IPS DF 6.9 (cell line): Measurements from ENCODE around the gene INCA1.

ENCODE experiments used
- DNase-seq: peaks from one replicate; pipeline ENCODE4 v3.0.0-alpha.2; 2013; ENCODE audit warnings: low read depth, low spot score
- H3K27ac ChIP-seq: one replicate; pipeline ENCODE4 v1.5.1; 2013; ENCODE audit warnings: low read length, control low read depth
- H3K27me3 ChIP-seq: 2 replicates; pipeline ENCODE4 v1.6.1; 2013; ENCODE audit warnings: mild to moderate bottlenecking, low read length; ENCODE audit not compliant: control insufficient read depth, insufficient read depth
- H3K36me3 ChIP-seq: 2 replicates; pipeline ENCODE4 v1.6.1; 2013; ENCODE audit warnings: low read length; ENCODE audit not compliant: control insufficient read depth, insufficient read depth
- H3K4me1 ChIP-seq: 2 replicates; pipeline ENCODE4 v1.6.1; 2013; ENCODE audit warnings: low read length; ENCODE audit not compliant: control insufficient read depth, insufficient read depth
- H3K4me3 ChIP-seq: 2 replicates; pipeline ENCODE4 v1.5.1; 2013; ENCODE audit warnings: mild to moderate bottlenecking, low read length
- H3K9me3 ChIP-seq: 2 replicates; pipeline ENCODE4 v1.6.1; 2013; ENCODE audit warnings: low read length, inconsistent platforms; ENCODE audit not compliant: control insufficient read depth, insufficient read depth
- WGBS: extraction: QIAGEN DNeasy Blood & Tissue Kit; methylation state at CpG from one replicate; pipeline ENCODE4 v1.1.7; 2013; ENCODE audit warnings: mixed read lengths, missing lambda C conversion rate; ENCODE audit not compliant: insufficient read length, insufficient coverage; 5-methylcytosine and 5-hydroxymethylcytosine counted together

INCA1 gene

DNA sequence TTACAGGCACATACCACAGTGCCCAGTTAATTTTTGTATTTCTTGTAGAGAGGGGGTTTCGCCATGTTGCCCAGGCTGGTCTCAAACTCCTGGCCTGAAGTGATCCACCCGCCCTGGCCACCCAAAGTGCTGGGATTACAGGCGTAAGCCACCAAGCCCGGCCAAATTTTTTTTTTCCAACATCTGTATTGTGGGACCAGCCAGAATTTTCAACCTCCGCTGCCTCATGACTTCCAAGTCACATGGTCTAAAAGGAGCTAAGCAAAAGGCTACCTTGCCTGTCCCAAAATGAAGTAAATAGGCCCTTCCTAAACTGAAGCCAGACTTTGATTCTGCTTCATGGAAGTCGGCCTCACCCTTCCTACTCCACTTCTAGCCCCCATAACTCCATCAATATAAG is 25.5 kb downstream of the INCA1 start:
- DNase-seq: no peak
- Histone ChIP-seq H3K4me1 (0 out of 2 replicates have a peak, but pooled peaks cover 2% of the 10 kb centered on the region), H3K27me3 (no peaks in the 10 kb centered on the region; the same call in 1 of the 2 replicates), H3K4me3 (no peak overlapping the region), H3K27ac (no peak overlapping the region), H3K36me3 (0 out of 2 replicates have a peak, but pooled peaks cover 5% of the 10 kb centered on the region), H3K9me3 (no peaks in the 10 kb centered on the region)
- no CpG with 5 or more reads among the region's 6 CpGs for WGBS

DNA sequence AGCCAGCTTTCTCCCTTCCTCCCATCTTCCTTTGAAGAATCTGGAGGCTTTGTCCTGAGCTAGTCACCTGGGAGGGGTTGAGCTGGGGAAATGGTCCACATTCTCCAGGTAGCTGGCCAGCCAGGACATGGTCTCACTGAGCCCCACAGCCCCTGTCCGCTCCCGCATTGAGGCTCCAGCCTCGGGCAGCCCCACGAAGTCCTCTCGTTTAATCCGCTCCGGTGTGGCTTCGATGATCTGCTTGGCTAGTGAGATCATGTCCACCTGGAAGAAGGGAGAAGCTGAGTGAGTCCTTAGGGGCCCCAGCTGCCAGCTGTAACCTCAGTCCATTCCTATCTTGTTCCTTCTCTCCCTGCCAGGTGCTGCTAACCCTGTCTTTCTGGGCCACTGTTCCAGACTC is 27.0 kb downstream of the INCA1 start:
- no CpG with 5 or more reads among the region's 8 CpGs for WGBS
- no peaks in the 10 kb centered on the region; the same call in 1 of the 2 replicates for H3K27me3 ChIP-seq
- H3K36me3 ChIP-seq: 0 out of 2 replicates have a peak, but pooled peaks cover 5% of the 10 kb centered on the region
- no peak for DNase-seq
- H3K9me3 ChIP-seq: no peaks in the 10 kb centered on the region
- H3K4me1 ChIP-seq: 0 out of 2 replicates have a peak, but pooled peaks cover 2% of the 10 kb centered on the region
- no peak overlapping the region for H3K4me3 ChIP-seq
- no peak overlapping the region for H3K27ac ChIP-seq

DNA sequence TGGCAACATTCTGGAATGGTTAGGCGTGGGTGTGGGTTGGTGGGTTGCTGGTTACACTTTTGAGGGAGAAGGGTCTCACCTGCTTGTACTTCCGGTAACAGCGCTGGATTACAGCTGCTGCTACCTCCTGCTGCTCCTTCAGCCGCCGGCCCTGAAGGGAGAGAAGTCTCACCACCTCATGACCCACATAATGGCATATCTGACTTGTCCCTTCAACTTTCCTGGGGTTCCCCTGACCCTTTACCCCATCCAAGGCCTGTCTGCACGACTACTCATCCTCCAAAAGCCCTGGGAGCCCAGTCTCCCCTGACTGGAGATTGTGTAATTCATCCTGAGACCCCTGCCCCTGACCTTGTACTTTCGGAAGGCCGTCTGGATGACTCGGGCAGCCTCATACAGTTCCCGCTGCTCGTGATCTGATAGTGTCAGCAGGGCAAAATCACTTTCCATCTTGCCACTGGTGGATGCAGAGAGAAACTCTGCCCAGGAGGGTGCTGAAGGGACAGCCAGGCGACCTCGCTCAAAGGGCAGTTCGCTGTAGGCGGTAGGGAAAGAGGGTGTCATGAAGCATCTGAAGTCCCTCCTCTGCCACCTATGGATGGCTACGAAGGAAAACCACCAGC is 27.7 kb downstream of the INCA1 start:
- WGBS: no CpG with 5 or more reads among the region's 16 CpGs
- no peaks in the 10 kb centered on the region; the same call in 1 of the 2 replicates for H3K27me3 ChIP-seq
- no peak for DNase-seq
- H3K27ac ChIP-seq: no peak overlapping the region
- H3K9me3 ChIP-seq: no peaks in the 10 kb centered on the region
- 0 out of 2 replicates have a peak, but pooled peaks cover 5% of the 10 kb centered on the region for H3K36me3 ChIP-seq
- H3K4me1 ChIP-seq: 0 out of 2 replicates have a peak, but pooled peaks cover 2% of the 10 kb centered on the region
- no peak overlapping the region; the same call in 1 of the 2 replicates for H3K4me3 ChIP-seq

DNA sequence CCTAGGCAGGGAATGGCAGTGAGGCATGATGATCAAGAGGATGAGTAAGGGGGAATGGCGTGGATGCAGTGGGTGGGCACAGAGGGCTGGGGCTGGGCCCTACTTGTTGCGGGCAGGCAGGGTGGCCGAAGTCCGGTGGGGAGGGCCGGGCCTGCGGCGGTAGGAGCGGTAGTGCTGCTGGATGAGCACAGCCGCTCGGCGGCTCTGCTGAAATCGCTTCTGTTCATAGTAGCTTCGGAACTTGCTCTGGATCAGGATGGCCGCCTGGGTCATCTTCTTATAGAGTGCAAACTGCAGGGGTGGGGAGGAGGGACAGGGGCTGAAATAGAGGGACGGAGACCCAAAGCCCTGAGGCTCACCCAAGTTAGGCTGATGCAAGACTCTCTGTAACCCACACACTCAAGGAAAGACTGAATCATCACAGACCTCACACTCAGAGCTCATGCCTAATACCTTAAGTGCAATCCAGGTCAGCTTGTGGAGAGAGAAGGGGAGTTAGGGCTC is 28.2 kb downstream of the INCA1 start:
- no peak for DNase-seq
- Histone ChIP-seq H3K36me3 (0 out of 2 replicates have a peak, but pooled peaks cover 5% of the 10 kb centered on the region), H3K4me1 (0 out of 2 replicates have a peak, but pooled peaks cover 2% of the 10 kb centered on the region), H3K27ac (no peak overlapping the region), H3K27me3 (no peaks in the 10 kb centered on the region), H3K4me3 (peak overlapping the region; percentile 59; the same call in 1 of the 2 replicates), H3K9me3 (no peaks in the 10 kb centered on the region)
- WGBS: no CpG with 5 or more reads among the region's 15 CpGs

DNA sequence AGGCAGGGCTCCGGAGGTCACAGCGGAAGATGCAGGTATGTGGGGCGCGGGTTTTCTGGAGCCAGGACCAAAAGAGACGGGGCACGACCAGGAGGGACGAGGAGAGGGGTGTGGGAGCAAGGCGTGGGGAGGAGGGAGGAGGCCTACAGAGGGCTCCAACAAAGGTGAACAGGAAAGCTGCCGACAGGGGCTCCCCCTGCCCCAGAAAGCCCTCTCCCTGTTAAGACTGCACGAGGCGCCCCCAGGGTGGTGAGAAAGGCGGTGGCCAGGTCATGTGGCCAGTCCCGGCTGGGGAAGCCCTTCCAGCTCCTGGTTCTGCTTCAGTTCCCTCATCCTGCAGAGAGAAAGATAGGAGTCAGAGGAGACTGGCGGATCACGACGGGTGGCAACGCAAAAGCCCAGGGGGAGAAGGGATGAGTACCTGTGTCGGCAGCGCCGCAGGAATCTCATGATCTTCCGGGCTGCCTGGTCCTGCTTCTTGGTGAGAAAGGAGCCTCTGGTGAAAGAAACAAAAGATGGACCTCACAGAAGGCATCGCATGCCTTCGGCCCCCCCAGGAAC is 28.8 kb downstream of the INCA1 start:
- no CpG with 5 or more reads among the region's 23 CpGs for WGBS
- H3K4me1 ChIP-seq: 0 out of 2 replicates have a peak, but pooled peaks cover 2% of the 10 kb centered on the region

DNA sequence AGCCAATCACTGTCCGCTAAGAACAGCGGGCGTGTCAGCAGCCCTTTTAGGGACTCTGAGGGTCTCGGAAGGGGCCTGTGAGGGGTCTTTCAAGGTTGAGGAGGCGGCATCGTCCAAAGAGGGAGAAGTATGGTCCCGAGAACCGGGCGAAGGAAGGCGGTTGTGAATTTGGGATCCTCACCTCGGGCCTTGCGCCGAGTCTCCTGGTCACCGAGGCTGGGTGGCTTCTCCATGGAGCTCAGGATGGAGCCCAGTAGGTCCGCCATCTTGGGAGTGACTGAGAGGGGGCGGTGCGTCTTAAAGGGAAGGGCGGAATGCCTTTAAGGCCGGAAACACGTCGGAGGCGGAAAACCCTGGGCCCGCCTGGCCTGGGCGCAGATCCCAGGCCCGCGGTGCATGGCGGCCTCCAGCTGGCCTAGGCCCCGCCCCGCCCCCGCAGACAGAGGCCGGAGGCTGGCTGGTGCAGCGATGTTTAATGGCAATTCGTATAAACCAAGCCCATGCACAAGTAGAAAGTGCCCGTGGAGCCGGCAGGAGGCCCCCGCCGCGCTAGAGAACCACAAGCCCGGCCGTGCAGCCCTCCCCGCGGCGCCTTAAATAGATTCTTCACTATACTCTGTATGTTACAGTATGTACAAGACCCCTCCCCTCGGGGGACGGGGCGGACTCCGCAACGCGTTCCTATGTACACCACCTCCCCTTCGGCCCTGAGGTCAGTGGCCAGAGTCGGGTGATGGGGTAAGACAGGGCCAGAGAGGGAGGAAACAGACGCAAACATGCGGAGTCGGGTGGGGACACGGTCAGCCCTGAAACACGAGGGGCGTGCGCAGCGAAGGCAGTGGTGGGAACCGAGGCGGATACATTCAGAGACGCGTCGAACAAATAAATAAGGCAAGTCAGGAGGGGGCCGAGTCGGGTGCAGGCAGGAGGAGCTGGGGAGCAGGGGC is 29.5 kb downstream of the INCA1 start, which contains the start of gene SPAG7:
TSS of gene SPAG7 (minus strand) at position 279 of the 947 bp plus-strand sequence. CDS start at position 266, 13 bp downstream.
- DNase-seq: no peak
- no peaks in the 10 kb centered on the region for H3K9me3 ChIP-seq
- H3K27ac ChIP-seq: peak within 1 kb of the TSS; percentile 13
- H3K4me1 ChIP-seq: 0 out of 2 replicates have a peak, but pooled peaks cover 2% of the 10 kb centered on the region
- no peaks in the 10 kb centered on the region for H3K27me3 ChIP-seq
- WGBS: no CpG with 5 or more reads among the region's 66 CpGs
- 0 out of 2 replicates have a peak, but pooled peaks cover 5% of the 10 kb centered on the region for H3K36me3 ChIP-seq
- H3K4me3 ChIP-seq: peak within 1 kb of the TSS; percentile 59

More for the DNA sequence above, 28.8 kb downstream of the INCA1 start:
- Histone ChIP-seq H3K9me3 (no peaks in the 10 kb centered on the region), H3K36me3 (0 out of 2 replicates have a peak, but pooled peaks cover 5% of the 10 kb centered on the region), H3K27ac (no peak overlapping the region), H3K4me3 (peak overlapping the region; percentile 59), H3K27me3 (no peaks in the 10 kb centered on the region)
- no peak for DNase-seq

DNA sequence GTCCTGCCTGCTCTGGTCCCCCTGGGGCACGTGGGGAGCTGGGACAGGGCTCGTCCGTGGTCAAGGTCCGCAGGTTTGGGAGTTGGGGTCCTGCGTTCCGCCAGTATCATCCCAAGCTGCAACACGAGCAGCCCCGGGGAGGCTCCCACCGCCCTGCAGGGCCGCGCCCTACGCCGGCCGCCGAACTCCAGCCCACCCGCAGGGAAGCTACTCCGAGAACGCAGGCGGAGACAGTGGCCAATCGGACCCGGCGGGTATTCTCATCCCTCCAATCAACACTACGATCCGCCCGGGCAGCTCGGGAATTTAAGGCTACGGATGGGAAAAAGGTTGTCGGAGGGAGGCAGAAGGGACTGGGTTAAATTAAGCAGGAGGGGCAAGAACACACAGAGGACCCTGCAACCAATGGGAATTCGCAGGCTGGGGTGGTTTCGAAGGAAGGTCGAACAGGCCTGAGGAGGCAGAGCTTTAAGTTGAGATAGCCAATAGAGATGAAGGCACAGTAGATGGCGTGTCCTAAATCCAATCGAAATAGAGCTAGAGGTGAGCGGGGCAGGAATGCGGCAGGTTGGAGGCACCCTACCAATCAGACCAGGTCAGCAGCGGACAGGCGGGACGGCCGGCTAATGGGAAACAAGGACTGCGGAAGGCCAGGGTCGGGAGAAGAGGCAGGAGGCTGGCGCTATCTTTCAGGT is 30.3 kb downstream of the INCA1 start:
- no peaks in the 10 kb centered on the region for H3K9me3 ChIP-seq
- 0 out of 2 replicates have a peak, but pooled peaks cover 5% of the 10 kb centered on the region for H3K36me3 ChIP-seq
- no peaks in the 10 kb centered on the region for H3K27me3 ChIP-seq
- H3K4me3 ChIP-seq: peak overlapping the region; percentile 59; the same call in 1 of the 2 replicates
- peak; percentile 97 for DNase-seq
- no CpG with 5 or more reads among the region's 42 CpGs for WGBS
- 0 out of 2 replicates have a peak, but pooled peaks cover 2% of the 10 kb centered on the region for H3K4me1 ChIP-seq
- H3K27ac ChIP-seq: peak overlapping the region; percentile 13

DNA sequence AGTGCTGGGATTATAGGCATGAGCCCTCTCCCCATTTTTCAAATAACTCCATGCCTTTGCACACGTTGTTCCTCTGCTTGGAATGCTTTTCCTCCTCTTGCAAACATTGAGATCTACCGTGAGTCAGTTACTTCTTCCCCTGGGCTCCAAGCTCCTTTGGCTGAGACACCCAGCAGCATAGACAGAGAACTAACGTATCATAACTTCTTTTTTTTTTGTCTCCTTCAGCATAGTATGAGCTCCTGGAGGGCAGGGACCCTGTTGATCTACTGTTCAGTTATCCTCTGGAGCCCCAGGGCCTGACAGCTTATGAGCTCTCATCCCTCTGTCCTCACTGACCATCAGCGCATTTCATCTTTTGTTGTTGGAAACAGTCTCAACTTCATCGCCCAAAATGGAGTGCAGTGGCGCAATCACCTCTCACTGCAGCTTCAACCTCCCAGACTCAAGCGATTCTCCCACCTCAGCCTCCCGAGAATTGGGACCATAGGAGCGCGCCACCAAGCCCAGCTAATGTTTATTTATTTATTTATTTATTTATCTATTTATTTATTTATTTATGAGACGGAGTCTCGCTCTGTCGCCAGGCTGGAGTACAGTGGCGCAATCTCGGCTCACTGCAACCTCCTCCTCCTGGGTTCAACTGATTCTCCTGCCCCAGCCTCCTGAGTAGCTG is 31.9 kb downstream of the INCA1 start:
- no peak for DNase-seq
- Histone ChIP-seq H3K36me3 (0 out of 2 replicates have a peak, but pooled peaks cover 5% of the 10 kb centered on the region), H3K27me3 (no peaks in the 10 kb centered on the region), H3K4me1 (peaks cover 3% of the 10 kb centered on the region; the same call in 1 of the 2 replicates), H3K27ac (no peak overlapping the region), H3K4me3 (no peak overlapping the region), H3K9me3 (no peaks in the 10 kb centered on the region)
- WGBS: no CpG with 5 or more reads among the region's 15 CpGs

DNA sequence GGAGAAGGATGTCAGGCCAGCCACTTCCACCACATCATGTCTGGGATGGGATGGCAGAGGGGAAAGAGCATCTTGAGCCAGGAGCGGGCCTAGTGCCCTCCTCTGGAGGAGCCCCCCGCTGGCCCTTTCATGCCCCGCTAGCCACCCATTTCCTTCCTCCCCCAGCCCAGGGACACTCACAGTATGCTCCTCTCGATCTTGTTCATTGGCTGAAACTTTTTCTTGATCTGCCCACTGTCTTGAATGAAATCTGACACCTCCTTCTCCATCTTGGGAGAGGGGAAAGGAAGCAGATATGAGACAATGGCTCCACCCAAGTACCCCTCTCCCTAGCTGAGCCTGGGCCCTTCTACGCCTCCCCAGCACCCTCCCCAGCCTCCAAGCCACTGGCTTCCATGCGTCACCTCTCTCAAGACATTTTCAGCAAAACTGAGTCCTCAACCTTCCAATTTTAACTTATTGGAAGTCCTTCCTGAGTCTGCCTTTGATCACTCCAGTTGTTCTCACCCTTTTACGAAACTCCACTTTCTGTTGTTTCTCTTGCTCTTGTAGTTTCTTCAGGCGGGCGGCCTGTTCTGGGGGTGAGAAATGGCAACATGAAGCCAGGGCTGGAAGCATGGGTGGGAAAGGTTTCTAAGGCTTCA is 36.9 kb downstream of the INCA1 start:
- DNase-seq: no peak
- Histone ChIP-seq H3K4me1 (peaks cover 5% of the 10 kb centered on the region), H3K27me3 (no peaks in the 10 kb centered on the region), H3K27ac (no peak overlapping the region), H3K4me3 (no peak overlapping the region), H3K9me3 (no peaks in the 10 kb centered on the region), H3K36me3 (0 out of 2 replicates have a peak, but pooled peaks cover 3% of the 10 kb centered on the region)
- no CpG with 5 or more reads among the region's 9 CpGs for WGBS
